Endothelial cell of umbilical vein (primary cell): ENCODE measurements around the gene CLCN2. TPM values are rescaled to one million over a fixed set of nuclear protein-coding genes. Genes with fewer than 3 reads are reported as not detected.

Source experiments
- BruUV-seq: library from RNA; stranded (reverse); fragments of 400-500 nt; replicated peaks from 2 replicates; lab custom pipeline; 2021; lab: Mats Ljungman, UMichigan
- CTCF ChIA-PET: fragments of 300-600, 350-600 bp; sonication (Branson Sonifier 250); formaldehyde crosslinking; loops from one replicate; lab custom pipeline; 2021; ENCODE audit warnings: antibody characterized with exemption, inconsistent platforms; lab: Charles Lee
- POLR2A ChIA-PET: fragments of 300-600, 350-600 bp; sonication (Branson Sonifier 250); formaldehyde crosslinking; loops from one replicate; lab custom pipeline; 2021; ENCODE audit warnings: antibody characterized with exemption, inconsistent platforms; lab: Charles Lee
- DNase-seq: peaks from one replicate; pipeline ENCODE4 v3.0.0-alpha.2; 2011; ENCODE audit warnings: low read depth, low spot score
- FAIRE-seq: peaks from 2 replicates; lab custom pipeline; 2011; peaks lifted over from hg19 to GRCh38; lab: Jason Lieb, UNC
- H2AFZ ChIP-seq: 2 replicates; pipeline ENCODE4 v1.6.0; 2012; ENCODE audit warnings: low read depth, low read length, control low read depth, inconsistent platforms
- H3K27ac ChIP-seq: 2 replicates; pipeline ENCODE4 v1.5.1; 2011; ENCODE audit warnings: low read depth, mild to moderate bottlenecking, control low read depth, low read length, moderate library complexity; ENCODE audit not compliant: insufficient read depth
- H3K27me3 ChIP-seq, 2 experiments: 2 replicates each; pipeline versions ENCODE4 v1.6.0 to v1.6.1; 2011; ENCODE audit warnings: low read length in 2 of 2, mixed read lengths in 1 of 2; ENCODE audit not compliant: control insufficient read depth in 2 of 2, insufficient read depth in 2 of 2
- H3K36me3 ChIP-seq, 2 experiments: 2 replicates in 1 of 2; 3 replicates in 1 of 2; pipeline ENCODE4 v1.5.1; 2011; ENCODE audit warnings: low read length in 2 of 2, mild to moderate bottlenecking in 1 of 2, moderate library complexity in 1 of 2; ENCODE audit not compliant: control insufficient read depth in 2 of 2, insufficient read depth in 2 of 2; ENCODE audit errors: extremely low read depth in 1 of 2
- H3K4me1 ChIP-seq: 3 replicates; pipeline ENCODE4 v1.5.1; 2011; ENCODE audit warnings: mild to moderate bottlenecking, low read length; ENCODE audit not compliant: control insufficient read depth, insufficient read depth; ENCODE audit errors: extremely low read depth
- H3K4me2 ChIP-seq: 2 replicates; pipeline ENCODE4 v1.6.1; 2011; ENCODE audit warnings: low read length, control low read depth, mixed read lengths; ENCODE audit not compliant: insufficient read depth
- H3K4me3 ChIP-seq, 3 experiments: fragments of 200-600 bp in 1 of 3; sonication (generic), shearing (Covaris generic) in 1 of 3; replicated peaks in 1 of 3; 2 replicates each; pipeline ENCODE4 v1.5.1; 2011 to 2016; ENCODE audit warnings: control low read depth in 3 of 3, low read length in 3 of 3, mild to moderate bottlenecking in 2 of 3, inconsistent platforms in 1 of 3, low read depth in 1 of 3, moderate library complexity in 1 of 3; ENCODE audit not compliant: insufficient read depth in 1 of 3
- H3K79me2 ChIP-seq: 2 replicates; pipeline ENCODE4 v1.6.0; 2012; ENCODE audit warnings: low read length, inconsistent platforms; ENCODE audit not compliant: control insufficient read depth, insufficient read depth
- H3K9ac ChIP-seq: replicated peaks from 2 replicates; pipeline ENCODE3; 2011; ENCODE audit warnings: low read length, control low read depth; ENCODE audit not compliant: insufficient read depth; ENCODE audit errors: extremely low read depth
- H3K9me1 ChIP-seq: replicated peaks from 3 replicates; pipeline ENCODE4 v1.6.0; 2011; ENCODE audit warnings: mild to moderate bottlenecking, low read length; ENCODE audit not compliant: control insufficient read depth, insufficient read depth; ENCODE audit errors: extremely low read depth
- H3K9me3 ChIP-seq: replicated peaks from 2 replicates; pipeline ENCODE4 v1.5.1; 2012; ENCODE audit warnings: low read length, inconsistent platforms; ENCODE audit not compliant: control insufficient read depth, insufficient read depth
- H4K20me1 ChIP-seq: replicated peaks from 2 replicates; pipeline ENCODE3; 2011; ENCODE audit warnings: mild to moderate bottlenecking, low read length; ENCODE audit not compliant: control insufficient read depth, insufficient read depth; ENCODE audit errors: extremely low read depth
- EZH2 ChIP-seq: IDR thresholded peaks from 2 replicates; pipeline ENCODE4 v1.6.1; 2012; ENCODE audit warnings: borderline replicate concordance, low read depth, mild to moderate bottlenecking, moderate library complexity, low read length, inconsistent platforms; ENCODE audit not compliant: severe bottlenecking
- FOS ChIP-seq: IDR thresholded peaks from 2 replicates; pipeline ENCODE4 v1.6.1; 2011; ENCODE audit warnings: mild to moderate bottlenecking, low read length, moderate library complexity, borderline replicate concordance; ENCODE audit not compliant: insufficient read depth
- GATA2 ChIP-seq: IDR thresholded peaks from 2 replicates; pipeline ENCODE4 v1.7.0; 2011; ENCODE audit warnings: low read depth, mild to moderate bottlenecking, moderate library complexity, mixed read lengths, low read length; ENCODE audit not compliant: insufficient read length, insufficient read depth
- JUN ChIP-seq: IDR thresholded peaks from 2 replicates; pipeline ENCODE4 v1.6.1; 2011; ENCODE audit warnings: borderline replicate concordance, low read depth; ENCODE audit not compliant: insufficient read length, insufficient read depth
- MYC ChIP-seq: IDR thresholded peaks from one replicate; pipeline ENCODE4 v1.6.1; 2011; ENCODE audit warnings: mild to moderate bottlenecking, low read depth, low read length
- POLR2A ChIP-seq: IDR thresholded peaks from 2 replicates; pipeline ENCODE4 v1.6.1; 2012; ENCODE audit warnings: low read depth, mild to moderate bottlenecking, control low read depth, low read length
- POLR2AphosphoS5 ChIP-seq: IDR thresholded peaks from 2 replicates; pipeline ENCODE4 v1.6.1; 2012; ENCODE audit warnings: low read depth, mild to moderate bottlenecking, control low read depth, low read length, moderate library complexity; ENCODE audit not compliant: insufficient read depth
- dilution Hi-C: fragments of 300-500 bp; cut with MboI; formaldehyde crosslinking; loops from one replicate; pipeline ENCODE4 v1.15.0; 2019; ENCODE audit warnings: low sequenced_read_pairs; ENCODE audit not compliant: extremely low pct_ligation_motif_present
- intact Hi-C: fragments of 100-400 bp; cut with micrococcal nuclease; formaldehyde crosslinking; loops from one replicate; pipeline ENCODE4 v1.10.0; 2022
- polyA plus RNA-seq, 4 experiments: library from polyadenylated mRNA; depleted of rRNA in 3 of 4; stranded (reverse) in 3 of 4; unstranded in 1 of 4; fragments of >200 nt; gene quantifications; 2 replicates each; pipeline versions ENCODE4 v1.2.1 to v1.2.3, GENCODE V29; 2011 to 2012; ENCODE audit warnings: missing spikeins in 1 of 4
- total RNA-seq: library from RNA; stranded (reverse); gene quantifications from 2 replicates; pipeline ENCODE4 v1.2.3, GENCODE V29; 2021
- TF ChIP-seq, protein P1 (sequence below), 2 donors: IDR thresholded peaks; 1 replicate in 1 of 2; 2 replicates in 1 of 2; pipeline ENCODE4 v1.5.1; 2011; ENCODE audit warnings: low read length in 2 of 2, mild to moderate bottlenecking in 2 of 2, moderate library complexity in 2 of 2, control low read depth in 1 of 2, inconsistent platforms in 1 of 2, low read depth in 1 of 2; ENCODE audit not compliant: insufficient read depth in 1 of 2; ENCODE audit errors: extremely low read depth in 1 of 2
- TF ChIP-seq, protein P2 (sequence below): IDR thresholded peaks from 2 replicates; pipeline ENCODE4 v1.6.1; 2011; ENCODE audit not compliant: insufficient read depth, insufficient read length

The CLCN2 gene
- total and polyA plus RNA-seq, 2 donors (not counting 3 experiments of a cell fraction or from before 2014, with no cell fraction given), result 3.5 to 6.5 TPM

DNA sequence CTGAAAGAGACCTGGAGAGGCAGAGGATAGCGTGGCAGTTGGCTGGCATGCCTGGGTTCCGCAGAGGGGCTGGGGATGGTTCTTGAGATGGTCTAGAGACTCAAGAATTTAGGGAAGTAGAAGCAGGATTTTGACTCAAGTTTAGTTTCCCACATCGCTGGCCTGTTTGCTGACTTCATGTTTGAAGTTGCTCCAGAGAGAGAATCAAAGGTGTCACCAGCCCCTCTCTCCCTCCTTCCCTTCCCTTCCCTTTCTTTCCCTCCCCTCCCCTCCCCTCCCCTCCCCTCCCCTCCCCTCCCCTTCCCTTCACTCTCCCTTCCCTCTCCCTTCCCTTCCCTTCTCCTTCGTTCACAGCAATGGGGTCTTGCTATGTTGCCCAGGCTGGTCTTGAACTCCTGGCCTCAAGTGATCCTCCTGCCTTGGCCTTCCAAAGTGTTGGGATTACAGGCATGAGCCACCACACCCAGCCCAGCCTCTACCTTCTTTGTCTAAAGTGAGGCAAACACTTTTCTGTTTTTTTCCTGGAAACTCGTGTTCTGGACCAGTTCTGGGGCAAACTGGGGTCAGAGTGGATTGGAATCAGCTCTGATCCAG, 28.6 kb upstream of the CLCN2 start:
- POLR2A ChIA-PET, result interaction anchor here (0.6 kb wide), 1 partner anchor 77 kb away, joined by 3 read pairs; no protein-coding TSS in a partner anchor
- H3K27me3 ChIP-seq, result peaks cover 12 to 16% of the 10 kb centered on the region in 2 experiments
- H3K79me2 ChIP-seq, result no peaks in the 10 kb centered on the region
- no peak overlapping the region for H2AFZ ChIP-seq
- H3K27ac ChIP-seq, result no peak overlapping the region
- H3K4me2 ChIP-seq, result no peak overlapping the region
- dilution Hi-C loops (no loop called here), intact Hi-C loops (no loop called here)
- TF ChIP-seq POLR2A (no peak), POLR2AphosphoS5 (no peak), MYC (no peak), EZH2 (no peak), JUN (no peak), FOS (no peak), GATA2 (no peak)
- TF ChIP-seq, protein P1, sequence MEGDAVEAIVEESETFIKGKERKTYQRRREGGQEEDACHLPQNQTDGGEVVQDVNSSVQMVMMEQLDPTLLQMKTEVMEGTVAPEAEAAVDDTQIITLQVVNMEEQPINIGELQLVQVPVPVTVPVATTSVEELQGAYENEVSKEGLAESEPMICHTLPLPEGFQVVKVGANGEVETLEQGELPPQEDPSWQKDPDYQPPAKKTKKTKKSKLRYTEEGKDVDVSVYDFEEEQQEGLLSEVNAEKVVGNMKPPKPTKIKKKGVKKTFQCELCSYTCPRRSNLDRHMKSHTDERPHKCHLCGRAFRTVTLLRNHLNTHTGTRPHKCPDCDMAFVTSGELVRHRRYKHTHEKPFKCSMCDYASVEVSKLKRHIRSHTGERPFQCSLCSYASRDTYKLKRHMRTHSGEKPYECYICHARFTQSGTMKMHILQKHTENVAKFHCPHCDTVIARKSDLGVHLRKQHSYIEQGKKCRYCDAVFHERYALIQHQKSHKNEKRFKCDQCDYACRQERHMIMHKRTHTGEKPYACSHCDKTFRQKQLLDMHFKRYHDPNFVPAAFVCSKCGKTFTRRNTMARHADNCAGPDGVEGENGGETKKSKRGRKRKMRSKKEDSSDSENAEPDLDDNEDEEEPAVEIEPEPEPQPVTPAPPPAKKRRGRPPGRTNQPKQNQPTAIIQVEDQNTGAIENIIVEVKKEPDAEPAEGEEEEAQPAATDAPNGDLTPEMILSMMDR (IDR thresholded peaks at IDR 0.05; ENCODE audit: extremely low read depth in 1 of 2, insufficient read depth in 1 of 2, low read depth in 1 of 2, low read length in 2 of 2), result no peak
- TF ChIP-seq, protein P2, sequence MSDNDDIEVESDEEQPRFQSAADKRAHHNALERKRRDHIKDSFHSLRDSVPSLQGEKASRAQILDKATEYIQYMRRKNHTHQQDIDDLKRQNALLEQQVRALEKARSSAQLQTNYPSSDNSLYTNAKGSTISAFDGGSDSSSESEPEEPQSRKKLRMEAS, result no peak
- H3K9ac ChIP-seq, result no peak overlapping the region
- H3K9me1 ChIP-seq, result no peaks in the 10 kb centered on the region
- no peak for FAIRE-seq
- no peak overlapping the region for H3K4me3 ChIP-seq
- CTCF ChIA-PET, result interaction anchor here (1.0 to 6.9 kb wide), 4 partner anchors 18 to 124 kb away, joined by 3 to 52 read pairs (median 6); no protein-coding TSS in a partner anchor
- no peaks in the 10 kb centered on the region for H4K20me1 ChIP-seq
- H3K4me1 ChIP-seq, result no peaks in the 10 kb centered on the region
- no peaks in the 10 kb centered on the region for H3K9me3 ChIP-seq
- no TSS peak for BruUV-seq
- no peak for DNase-seq
- no peaks in the 10 kb centered on the region for H3K36me3 ChIP-seq
